GM21737 (cell line): Measurements from ENCODE around the gene ASPG.

Source experiments
- ATAC-seq: cut with Tn5 transposase; IDR thresholded peaks from one replicate; pipeline ENCODE4 v1.9.1; 2021; ENCODE audit warnings: mild to moderate bottlenecking, moderate library complexity; ENCODE audit not compliant: unreplicated experiment

ASPG gene

DNA sequence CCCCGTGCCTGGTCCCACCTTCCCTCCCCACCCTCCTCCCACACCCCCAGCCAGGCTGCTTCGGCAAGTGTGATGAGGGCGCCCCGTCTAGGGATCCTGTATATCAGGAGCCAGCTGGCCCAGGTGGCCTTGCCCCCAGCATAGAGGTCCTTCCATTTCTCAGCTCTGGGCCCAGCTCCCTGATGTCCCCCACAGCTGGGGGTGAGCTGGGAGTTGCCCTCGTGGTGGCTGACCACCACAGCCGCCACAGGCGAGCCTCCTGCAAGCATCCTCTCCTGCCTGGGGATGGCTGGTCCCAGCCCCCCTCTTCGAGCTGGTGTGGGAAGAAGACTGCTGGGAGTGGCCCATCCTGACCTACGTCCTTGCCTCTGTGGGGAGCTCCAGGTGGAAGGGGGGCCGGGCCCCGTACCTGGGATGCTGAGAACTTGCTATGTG is 7.4 kb downstream of the ASPG start:
- no peak for ATAC-seq

DNA sequence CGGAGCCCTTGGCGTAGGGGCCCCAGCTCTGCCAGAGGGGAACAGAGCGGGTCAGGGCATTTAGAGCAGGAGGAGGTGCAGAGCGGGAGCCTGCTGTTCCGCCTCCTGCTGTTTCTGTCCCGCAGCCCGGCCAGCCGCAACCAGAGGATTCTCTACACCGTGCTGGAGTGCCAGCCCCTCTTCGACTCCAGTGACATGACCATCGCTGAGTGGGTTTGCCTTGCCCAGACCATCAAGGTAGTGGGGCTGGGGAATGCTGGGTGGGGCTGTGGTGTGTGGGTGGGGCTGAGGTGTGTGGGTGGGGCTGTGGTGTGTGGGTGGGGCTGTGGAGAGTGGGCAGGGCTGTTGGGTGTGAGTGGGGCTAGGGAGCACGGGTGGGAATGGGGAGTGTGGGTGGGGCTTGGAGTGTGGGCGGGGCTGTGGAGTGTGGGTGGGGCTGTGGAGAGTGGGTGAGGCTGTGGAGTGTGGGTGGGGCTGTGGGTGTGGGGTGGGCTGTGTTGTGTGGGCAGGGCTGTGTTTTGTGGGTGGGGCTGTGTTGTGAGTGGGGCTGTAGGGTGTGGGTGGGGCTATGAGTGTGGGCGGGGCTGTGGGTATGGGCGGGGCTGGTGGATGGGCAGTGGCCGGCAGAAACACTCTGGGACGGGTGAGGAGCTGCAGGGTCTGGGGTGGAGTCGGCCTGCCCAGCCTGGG is 8.0 kb downstream of the ASPG start:
- no peak for ATAC-seq

DNA sequence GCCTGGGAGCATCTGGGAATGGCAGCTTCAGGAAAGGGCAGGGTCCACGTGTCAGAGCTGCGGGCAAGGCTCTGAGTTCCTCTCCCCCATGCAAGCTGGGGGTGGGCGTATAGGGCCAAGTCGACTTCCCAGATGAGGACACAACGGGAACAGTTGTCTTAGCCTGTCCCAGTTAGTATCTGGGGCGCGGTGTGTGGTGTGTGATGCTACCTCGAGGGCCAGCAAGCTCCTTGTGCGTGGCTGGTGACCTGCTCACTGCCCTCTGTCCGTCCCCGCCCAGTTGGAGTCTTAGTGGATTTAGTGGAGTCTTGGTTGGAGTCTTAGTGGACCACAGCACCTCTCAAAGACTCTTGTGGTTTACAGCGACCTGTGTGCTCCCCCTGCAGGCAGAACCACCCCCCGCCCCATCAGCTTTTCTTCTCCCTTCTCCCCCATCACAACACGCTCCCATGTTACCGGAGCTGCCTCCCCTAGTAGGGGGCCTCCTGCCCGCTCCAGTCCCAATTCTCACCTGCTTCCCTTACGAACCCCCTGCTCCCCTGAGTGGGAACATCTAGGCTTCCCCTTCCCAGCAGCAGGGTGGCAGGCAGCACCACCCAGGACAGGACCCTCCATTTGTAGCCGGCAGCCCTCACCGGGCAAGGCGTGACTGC is 8.7 kb downstream of the ASPG start:
- no peak for ATAC-seq

DNA sequence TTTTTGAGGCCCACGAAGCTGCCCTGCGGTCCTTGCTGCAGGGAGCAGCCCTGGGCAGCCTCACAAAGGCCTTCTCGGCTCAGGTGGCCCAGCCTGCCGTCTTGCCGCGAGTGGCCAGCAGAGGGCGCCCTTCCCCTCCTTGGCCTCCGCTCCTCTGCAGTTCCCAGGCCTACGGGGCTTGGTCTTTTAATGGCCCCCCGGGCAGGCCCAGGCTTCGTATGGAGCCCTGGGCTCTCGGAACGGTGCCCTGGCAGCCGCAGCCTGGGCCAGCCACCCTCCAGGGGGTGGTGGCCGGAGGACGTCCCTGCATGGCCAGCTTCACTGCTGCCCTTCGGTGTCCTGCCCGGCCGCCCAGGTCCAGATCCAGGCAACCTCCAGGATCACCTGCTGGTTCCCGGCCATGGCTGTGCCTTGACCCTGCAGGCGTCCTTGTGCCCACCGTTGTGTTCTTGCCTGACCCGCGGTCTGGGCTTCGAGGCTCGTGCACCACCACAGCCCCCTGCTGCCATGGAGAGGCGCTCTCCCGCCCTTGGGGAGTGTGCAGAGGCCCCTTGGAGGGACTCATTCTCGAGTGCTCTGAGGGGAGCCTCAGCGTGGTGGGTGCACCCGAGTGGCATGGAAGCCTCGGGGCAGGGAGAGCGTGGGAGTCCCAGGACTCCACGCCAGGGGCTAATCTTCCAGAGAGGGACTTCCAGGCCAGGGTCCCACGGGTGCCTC is 9.4 kb downstream of the ASPG start:
- ATAC-seq, result no peak

DNA sequence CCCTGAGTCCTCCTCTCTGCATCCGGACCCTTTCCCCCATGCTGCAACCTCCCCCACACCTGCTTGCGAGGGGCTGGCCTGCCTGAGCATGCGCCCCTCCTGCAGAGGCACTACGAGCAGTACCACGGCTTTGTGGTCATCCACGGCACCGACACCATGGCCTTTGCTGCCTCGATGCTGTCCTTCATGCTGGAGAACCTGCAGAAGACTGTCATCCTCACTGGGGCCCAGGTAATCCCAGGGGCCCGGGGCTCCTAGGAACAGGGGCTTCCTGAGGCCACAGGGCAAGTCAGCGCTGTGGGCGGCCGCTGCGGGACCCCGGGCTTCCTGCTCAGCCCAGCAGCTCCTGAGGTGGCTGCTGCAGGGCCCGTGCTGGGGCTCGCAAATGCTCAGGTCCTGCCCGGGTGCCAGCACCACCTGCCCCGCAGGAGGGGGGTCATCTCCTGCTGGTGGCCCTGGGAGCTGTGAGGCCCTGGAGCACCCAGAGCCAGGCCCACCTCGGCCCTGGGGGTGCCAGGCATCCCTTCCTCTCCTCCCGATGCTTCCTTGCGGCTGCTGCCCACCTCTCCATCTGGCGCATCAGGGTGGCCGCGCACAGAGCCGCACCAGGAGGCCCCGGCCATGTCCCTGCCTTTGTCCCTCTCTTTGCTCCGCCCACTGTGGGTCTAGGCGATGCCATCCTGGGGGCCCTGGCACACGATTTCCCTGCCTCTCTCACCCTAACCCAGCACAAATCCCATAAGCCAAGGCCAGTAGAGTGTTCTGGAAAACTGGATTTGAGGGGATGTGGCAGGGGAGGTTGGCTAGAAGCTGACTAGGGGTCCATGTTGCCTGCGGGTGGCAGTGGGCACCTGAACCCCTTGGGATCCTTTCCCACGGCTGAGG is 10.2 kb downstream of the ASPG start:
- no peak for ATAC-seq

DNA sequence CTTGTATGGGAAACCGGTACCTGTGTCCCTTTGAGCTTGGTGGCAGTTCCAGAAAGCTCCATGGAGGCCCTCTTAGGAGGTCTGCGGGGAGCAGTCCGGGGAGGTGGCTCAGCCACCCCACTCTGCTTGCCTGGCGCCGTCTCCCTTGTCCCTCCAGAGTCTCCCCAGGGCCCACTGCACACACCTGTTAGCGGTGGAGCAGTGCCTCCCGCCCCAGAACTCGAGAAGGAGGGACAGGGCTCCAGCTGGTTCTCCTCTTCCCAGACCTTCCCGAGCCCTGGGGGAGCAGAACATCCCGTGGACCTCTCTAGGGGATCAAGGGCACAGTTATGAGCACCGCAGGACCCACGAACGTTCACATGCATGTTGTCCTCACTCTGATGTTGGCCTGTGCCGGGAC is 10.8 kb downstream of the ASPG start:
- no peak for ATAC-seq

DNA sequence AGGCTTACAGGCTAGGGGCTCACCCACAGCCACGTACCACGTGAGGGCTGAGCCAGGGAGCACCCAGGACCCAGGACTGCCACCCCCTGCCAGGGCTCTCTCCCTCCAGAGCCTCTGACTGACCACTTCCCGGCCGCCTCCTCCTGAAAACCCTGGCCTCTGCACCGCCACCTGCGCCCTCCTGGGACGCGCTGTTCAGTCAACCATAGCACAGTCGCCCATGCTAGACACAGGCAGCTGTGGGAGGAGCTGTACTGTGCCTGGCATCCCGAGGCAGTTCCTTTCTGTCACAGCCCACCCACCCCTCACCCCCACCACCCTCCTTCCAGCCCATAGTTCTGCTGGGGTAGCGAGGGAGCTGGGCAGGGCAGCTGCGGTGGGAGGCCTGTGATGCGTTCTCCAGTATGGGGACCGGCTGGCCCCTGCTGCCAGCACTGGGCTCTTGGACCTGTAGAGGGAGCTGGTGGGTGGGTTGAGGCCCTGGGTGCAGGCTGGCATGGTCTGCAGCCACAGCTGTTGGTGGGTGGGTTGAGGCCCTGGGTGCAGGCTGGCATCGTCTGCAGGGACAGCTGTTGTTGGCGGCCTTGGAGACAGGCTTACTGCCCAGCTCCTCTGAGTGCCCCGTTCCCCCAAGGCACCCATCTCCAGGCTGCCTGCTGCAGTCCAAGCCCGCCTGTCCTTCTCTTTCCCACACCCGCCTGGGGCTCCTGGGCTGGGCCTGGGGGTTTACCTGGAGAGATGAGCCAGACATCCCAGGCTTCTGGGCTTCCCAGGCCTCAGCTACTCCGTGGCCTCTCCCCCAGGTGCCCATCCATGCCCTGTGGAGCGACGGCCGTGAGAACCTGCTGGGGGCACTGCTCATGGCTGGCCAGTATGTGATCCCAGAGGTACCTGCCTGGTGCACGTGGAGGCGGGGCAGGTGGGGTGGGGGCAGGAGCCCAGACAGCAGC is 11.5 kb downstream of the ASPG start:
- ATAC-seq, result no peak

DNA sequence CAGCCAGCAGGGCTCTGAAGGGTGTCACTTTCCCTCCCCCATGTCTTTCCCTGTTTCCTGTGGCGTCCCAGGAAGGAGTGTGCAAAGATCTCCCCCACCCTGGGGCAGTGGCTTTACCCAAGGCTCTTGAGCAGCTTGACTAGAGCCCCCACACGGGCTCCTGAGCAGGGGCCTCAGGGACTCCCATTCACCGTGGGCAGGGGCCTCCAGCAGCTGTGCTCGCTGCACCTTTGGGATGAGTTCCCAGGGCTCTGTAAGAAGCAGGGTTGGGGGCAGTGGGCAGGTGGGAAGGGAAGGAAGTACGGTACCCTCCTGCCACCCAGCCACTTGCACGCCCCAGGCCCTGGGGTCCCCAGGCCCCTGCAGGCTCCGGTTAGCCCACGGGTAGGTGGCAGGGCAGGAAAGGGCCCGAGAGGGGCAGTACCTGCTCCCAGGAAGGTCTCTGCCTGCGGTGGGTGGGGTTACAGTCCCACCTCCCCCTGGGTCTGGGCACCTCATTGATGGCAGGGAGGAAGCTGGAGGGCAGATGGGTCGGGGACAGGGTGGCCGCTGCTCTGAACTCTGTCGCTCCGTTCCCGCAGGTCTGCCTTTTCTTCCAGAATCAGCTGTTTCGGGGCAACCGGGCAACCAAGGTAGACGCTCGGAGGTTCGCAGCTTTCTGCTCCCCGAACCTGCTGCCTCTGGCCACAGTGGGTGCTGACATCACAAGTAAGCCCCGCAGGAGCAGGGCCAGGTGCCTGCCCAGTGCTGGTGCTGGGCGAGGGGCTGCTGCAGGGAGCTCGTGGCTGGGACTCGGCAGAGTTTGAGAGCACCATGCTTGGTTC is 13.0 kb downstream of the ASPG start:
- ATAC-seq, result no peak

DNA sequence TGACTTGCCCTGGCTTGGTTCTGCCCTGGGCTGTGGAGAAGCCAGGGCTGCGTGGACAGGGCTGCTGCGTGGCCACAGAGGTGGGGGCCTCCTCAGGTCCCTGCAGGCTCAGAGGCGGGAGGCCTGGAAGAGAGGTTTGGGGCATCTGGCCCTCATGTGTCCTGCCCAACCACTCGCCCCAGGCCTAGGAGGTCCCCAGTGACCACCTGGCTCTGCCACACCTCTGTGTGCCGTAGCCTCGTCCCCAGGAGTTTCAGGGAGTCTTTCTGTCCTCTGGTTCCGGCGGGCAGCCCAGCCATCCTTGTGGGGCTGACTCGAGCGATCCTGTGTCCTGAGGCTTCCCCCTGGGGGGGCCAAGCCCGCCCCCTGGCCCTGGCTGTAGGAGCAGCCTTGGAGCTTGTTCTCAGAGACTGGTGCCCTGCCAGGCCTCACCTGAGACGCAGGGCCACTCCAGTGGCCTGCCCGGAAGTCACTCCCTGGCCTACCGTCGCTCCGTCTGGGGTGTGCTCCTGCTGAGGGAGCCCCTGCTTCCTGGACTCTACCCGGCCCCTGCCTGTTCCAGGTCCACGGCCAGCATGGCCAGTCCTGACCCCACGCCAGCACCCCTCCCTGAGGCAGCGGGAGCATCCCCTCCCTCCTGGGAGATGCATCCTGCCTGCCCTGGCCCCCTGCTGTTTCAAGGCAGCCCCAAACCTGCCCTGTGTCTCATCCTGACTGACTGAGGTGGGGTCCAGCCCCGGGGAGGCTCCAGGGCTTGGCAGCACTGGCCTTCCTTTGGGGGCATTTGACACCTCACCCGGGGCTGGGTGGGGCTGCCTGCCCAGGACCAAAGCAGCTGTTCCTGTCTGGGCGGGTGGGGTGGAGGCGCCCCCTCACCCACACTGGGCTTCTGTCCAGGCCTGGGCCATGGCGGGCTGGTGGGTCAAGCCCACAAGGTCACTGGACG is 13.9 kb downstream of the ASPG start:
- no peak for ATAC-seq

DNA sequence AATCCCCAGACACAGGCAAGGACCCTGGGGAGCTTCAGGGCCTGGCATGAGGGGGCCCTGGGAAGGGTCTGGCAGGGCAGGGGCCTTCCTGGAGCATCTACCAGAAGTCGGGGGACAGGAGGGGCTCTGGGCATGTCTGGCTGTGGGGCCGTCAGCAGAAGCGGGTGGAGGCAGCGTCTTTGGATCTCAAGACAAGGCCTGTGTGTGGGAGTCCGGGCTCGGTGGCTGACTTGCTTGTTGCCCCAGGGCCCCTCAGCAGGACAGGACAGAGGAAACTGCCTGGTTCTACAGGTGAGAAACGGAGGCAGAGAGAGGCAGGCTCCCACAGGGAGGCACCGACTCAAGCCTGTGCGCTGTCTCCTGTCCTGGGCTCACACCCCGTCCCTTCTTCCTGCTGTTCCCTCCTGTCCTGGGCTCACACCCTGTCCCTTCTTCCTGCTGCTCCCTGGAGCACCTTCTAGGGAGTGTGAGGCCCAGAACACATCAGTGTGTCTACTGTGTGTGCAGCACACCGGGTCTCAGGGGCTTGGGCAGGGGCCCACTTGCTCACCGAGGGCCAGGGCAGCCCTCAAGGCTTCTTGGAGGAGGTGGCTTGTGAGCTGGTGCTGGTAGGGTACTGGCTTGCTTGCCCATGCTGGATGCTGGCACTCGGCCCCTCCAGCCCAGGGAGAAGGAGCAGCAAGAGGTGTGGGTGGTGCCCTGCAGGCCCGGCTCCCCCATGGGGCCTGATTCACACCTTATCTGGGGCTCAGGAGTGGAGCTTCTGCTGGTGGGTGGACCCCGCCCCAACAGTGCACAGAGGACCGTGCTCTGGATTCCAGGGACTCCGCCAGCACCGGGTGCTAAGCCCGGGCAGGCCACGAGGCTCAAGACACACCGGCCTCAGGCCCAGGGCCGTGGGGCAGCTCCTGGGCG is 14.9 kb downstream of the ASPG start:
- no peak for ATAC-seq

DNA sequence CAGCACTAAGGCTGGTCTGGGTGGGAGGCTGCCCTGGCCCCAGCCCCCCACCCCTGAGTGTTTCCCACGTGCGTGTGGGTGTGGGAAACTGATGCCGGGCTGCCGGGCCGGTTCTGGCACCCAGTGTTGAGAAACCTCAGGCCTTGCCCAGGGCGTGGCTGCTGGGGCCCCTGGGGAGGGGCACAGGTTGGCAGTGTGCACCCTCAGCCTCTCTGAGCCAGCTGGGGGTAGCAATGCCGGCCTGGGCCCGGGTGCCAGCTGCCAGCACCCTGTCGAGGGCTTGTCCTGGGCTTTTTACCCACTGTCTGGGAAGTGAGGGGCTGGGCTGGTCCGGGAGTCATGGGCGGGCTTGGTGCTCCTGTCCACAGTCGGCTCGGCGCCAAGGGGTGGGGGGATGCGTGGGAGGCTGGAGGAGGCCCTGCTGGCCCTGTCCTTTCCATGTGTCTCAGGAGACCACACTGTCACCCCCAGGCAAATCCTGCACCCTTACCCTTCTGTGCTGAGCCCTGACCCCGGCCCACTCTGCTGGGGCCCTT is 15.7 kb downstream of the ASPG start:
- ATAC-seq, result no peak

DNA sequence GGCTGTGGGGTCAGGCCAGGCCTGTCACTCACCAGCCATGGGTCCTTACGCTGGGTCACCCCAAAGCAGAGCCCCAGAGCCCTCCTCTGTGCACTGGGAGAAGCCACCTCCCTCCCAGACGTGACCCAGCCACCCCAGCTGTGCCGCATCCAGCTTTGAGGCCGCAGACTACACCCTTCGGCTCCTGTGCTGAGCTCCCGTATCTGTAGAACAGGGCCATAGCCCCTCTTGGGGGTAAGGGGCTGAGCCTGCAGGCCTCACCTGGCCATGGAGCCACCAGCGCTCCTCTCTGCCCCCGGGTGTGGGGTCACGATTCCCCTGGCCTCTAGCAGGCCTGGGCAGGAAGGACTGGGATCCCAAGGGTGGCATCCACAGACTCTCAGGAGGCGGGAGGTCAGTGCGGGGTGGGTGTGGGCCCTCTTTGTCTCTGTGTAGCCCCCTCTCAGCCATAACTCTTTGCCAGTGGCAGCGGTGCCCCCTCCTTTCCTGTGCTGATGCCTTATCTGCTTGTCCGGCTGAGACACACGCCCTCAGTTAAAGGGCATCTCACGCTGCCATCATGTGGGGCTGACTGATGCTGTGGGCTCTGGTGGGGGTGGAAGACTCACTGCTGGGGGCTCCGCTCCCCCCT is 16.3 kb downstream of the ASPG start:
- ATAC-seq, result no peak

DNA sequence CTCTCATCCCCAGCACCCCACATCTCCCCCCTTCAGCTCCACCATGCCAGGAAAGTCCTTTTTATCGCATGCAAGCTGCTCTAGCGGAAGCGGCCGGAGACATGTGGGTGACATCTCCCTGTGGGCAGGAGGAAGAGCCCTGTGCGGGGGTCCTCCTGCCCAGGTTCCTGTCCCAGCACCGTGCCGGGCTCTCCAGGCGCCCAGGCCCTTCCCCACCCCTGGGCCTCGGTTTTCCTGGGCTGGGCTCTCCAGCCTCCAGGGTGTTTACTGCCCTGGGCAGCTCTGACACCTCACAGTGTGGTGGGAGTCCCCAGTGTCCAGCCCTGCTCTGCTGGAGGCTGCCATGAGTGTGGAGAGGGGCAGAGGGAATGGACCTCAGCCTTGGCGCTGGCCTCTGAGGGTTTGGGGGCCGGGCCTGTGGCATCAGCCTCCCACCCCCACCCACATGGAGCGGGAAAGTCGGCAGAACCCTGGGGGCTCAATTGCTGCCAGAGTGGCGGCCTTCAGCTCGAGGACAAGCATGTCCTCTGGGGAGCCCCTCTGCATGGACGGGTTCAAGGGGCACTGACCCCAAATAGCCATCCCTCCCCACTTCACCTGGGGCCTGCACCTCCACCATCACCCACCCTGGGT is 16.9 kb downstream of the ASPG start:
- ATAC-seq, result no peak

DNA sequence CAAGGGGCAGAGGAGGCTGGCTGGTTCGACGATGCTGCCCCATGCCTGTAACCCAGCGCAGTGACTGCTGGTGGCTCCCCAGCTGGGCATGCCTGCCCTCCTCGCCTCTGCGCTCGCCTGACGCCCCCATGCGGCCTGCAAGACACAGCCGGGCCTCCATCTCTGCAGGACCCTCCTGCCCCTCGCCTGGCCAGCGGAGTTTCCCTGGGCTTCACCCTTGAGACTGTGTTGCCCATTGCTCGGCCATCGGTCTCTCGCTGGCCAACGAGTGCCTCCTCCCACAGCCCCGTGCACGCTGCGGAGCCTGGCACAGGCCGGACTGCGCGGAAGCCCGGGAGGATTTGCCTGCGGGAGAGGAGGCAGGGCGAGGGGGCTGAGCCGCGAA is 17.6 kb downstream of the ASPG start:
- no peak for ATAC-seq

DNA sequence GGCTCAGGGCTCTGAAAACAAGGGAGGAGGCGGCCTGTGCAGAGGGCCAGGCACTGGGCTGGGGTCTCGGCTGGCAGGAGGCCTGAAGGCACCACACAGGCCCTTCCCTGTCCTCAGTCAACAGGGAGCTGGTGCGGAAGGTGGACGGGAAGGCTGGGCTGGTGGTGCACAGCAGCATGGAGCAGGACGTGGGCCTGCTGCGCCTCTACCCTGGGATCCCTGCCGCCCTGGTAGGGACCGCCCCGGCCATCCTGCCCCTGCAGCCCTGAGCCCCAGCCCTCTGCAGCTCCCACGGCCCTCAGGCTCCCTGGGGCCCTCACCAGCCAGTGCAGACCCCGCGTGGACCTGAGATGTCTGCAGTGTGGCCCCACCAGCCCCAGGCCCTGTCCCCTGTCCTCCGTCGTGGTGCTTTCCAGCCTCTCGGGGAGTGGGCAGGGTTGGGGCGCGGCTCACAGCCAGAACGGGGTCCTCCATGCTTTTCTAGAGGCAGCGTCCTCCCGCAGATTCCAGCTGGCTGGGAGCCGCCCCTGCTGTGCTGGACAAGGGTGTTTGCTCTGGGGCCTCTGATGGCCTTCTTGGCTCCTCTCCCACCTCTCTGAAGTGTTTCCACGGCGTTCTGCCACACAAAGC is 18.1 kb downstream of the ASPG start:
- no peak for ATAC-seq
